ENCODE results near the gene EPHA6.

EPHA6 gene

GRCh38 chr3:96796101-96796500, 18.3 kb upstream of the EPHA6 start:
- no peak overlapping the region for H3K27ac ChIP-seq (ENCODE audit: low read length)
- DNase-seq: no peak

GRCh38 chr3:96803870-96804269, 10.5 kb upstream of the EPHA6 start:
- DNase-seq (no peak), ATAC-seq (ENCODE audit: insufficient read depth, low read depth) (no peak)
- Histone ChIP-seq H2AFZ (ENCODE audit: low read depth, low read length) (no peak overlapping the region), H3K36me3 (ENCODE audit: insufficient read depth, low read length) (no peaks in the 10 kb centered on the region), H3K4me1 (ENCODE audit: insufficient read depth, low read length) (no peaks in the 10 kb centered on the region), H4K20me1 (ENCODE audit: insufficient read depth, low read length) (no peaks in the 10 kb centered on the region), H3K4me3 (ENCODE audit: low read depth in 1 of 2, low read length in 2 of 2) (no peak overlapping the region), H3K9ac (ENCODE audit: low read depth, low read length) (no peak overlapping the region), H3K4me2 (ENCODE audit: insufficient read depth, low read length) (no peak overlapping the region), H3K9me3 (ENCODE audit: insufficient read depth, low read length, severe bottlenecking) (no peaks in the 10 kb centered on the region), H3K27me3 (ENCODE audit: insufficient read depth, low read length, poor library complexity) (no peaks in the 10 kb centered on the region), H3K79me2 (ENCODE audit: insufficient read depth, low read length) (no peaks in the 10 kb centered on the region), H3K27ac (ENCODE audit: low read length) (no peak overlapping the region)
- TF ChIP-seq CTCF (IDR thresholded peaks at IDR 0.05; ENCODE audit: borderline replicate concordance, extremely low read depth, low read length, poor library complexity, severe bottlenecking) (no peak), EZH2 (IDR thresholded peaks at IDR 0.05; ENCODE audit: borderline replicate concordance, low read depth, low read length, severe bottlenecking) (no peak)

More at GRCh38 chr3:96796101-96796500, 18.3 kb upstream of the EPHA6 start:
- no peak overlapping the region for H2AFZ ChIP-seq (ENCODE audit: low read depth, low read length)
- no peak overlapping the region for H3K4me3 ChIP-seq (ENCODE audit: low read depth in 1 of 2, low read length in 2 of 2)
- H3K4me1 ChIP-seq (ENCODE audit: insufficient read depth, low read length): no peaks in the 10 kb centered on the region
- H3K79me2 ChIP-seq (ENCODE audit: insufficient read depth, low read length): no peaks in the 10 kb centered on the region
- no peaks in the 10 kb centered on the region for H4K20me1 ChIP-seq (ENCODE audit: insufficient read depth, low read length)
- H3K27me3 ChIP-seq (ENCODE audit: insufficient read depth, low read length, poor library complexity): no peaks in the 10 kb centered on the region
- H3K9ac ChIP-seq (ENCODE audit: low read depth, low read length): no peak overlapping the region
- H3K36me3 ChIP-seq (ENCODE audit: insufficient read depth, low read length): no peaks in the 10 kb centered on the region
- no peak overlapping the region for H3K4me2 ChIP-seq (ENCODE audit: insufficient read depth, low read length)
- no peaks in the 10 kb centered on the region for H3K9me3 ChIP-seq (ENCODE audit: insufficient read depth, low read length, severe bottlenecking)
- TF ChIP-seq CTCF (IDR thresholded peaks at IDR 0.05; ENCODE audit: borderline replicate concordance, extremely low read depth, low read length, poor library complexity, severe bottlenecking) (no peak), EZH2 (IDR thresholded peaks at IDR 0.05; ENCODE audit: borderline replicate concordance, low read depth, low read length, severe bottlenecking) (no peak)
- ATAC-seq (ENCODE audit: insufficient read depth, low read depth): no peak

GRCh38 chr3:96806341-96806740, 8.1 kb upstream of the EPHA6 start:
- Histone ChIP-seq H3K79me2 (ENCODE audit: insufficient read depth, low read length) (no peaks in the 10 kb centered on the region), H3K9me3 (ENCODE audit: insufficient read depth, low read length, severe bottlenecking) (no peaks in the 10 kb centered on the region), H3K9ac (ENCODE audit: low read depth, low read length) (no peak overlapping the region), H3K4me2 (ENCODE audit: insufficient read depth, low read length) (no peak overlapping the region), H3K27me3 (ENCODE audit: insufficient read depth, low read length, poor library complexity) (no peaks in the 10 kb centered on the region), H3K4me1 (ENCODE audit: insufficient read depth, low read length) (no peaks in the 10 kb centered on the region), H3K27ac (ENCODE audit: low read length) (no peak overlapping the region), H4K20me1 (ENCODE audit: insufficient read depth, low read length) (no peaks in the 10 kb centered on the region), H3K36me3 (ENCODE audit: insufficient read depth, low read length) (no peaks in the 10 kb centered on the region), H3K4me3 (ENCODE audit: low read depth in 1 of 2, low read length in 2 of 2) (no peak overlapping the region), H2AFZ (ENCODE audit: low read depth, low read length) (no peak overlapping the region)
- DNase-seq (no peak), ATAC-seq (ENCODE audit: insufficient read depth, low read depth) (no peak)
- TF ChIP-seq EZH2 (IDR thresholded peaks at IDR 0.05; ENCODE audit: borderline replicate concordance, low read depth, low read length, severe bottlenecking): no peak

GRCh38 chr3:96813134-96813819, 1.1 kb upstream of the EPHA6 start:
- H2AFZ ChIP-seq (ENCODE audit: low read depth, low read length): no peak overlapping the region
- H3K27ac ChIP-seq (ENCODE audit: low read length): no peak overlapping the region

More at GRCh38 chr3:96813134-96813819, 1.1 kb upstream of the EPHA6 start:
- Histone ChIP-seq H3K9me3 (ENCODE audit: insufficient read depth, low read length, severe bottlenecking) (no peaks in the 10 kb centered on the region), H3K4me2 (ENCODE audit: insufficient read depth, low read length) (no peak overlapping the region), H3K36me3 (ENCODE audit: insufficient read depth, low read length) (no peaks in the 10 kb centered on the region), H3K27me3 (ENCODE audit: insufficient read depth, low read length, poor library complexity) (no peaks in the 10 kb centered on the region), H4K20me1 (ENCODE audit: insufficient read depth, low read length) (no peaks in the 10 kb centered on the region), H3K9ac (ENCODE audit: low read depth, low read length) (no peak overlapping the region), H3K79me2 (ENCODE audit: insufficient read depth, low read length) (no peaks in the 10 kb centered on the region), H3K4me1 (ENCODE audit: insufficient read depth, low read length) (no peaks in the 10 kb centered on the region), H3K4me3 (ENCODE audit: low read depth in 1 of 2, low read length in 2 of 2) (no peak overlapping the region)
- DNase-seq (no peak), ATAC-seq (ENCODE audit: insufficient read depth, low read depth) (no peak)
- TF ChIP-seq EZH2 (IDR thresholded peaks at IDR 0.05; ENCODE audit: borderline replicate concordance, low read depth, low read length, severe bottlenecking) (no peak), CTCF (IDR thresholded peaks at IDR 0.05; ENCODE audit: borderline replicate concordance, extremely low read depth, low read length, poor library complexity, severe bottlenecking) (no peak)

All from DND-41 (cell line).